IPS-11a (cell line): Measurements from ENCODE around the gene CFAP99.

Experiments
- H3K4me3 ChIP-seq: one replicate; pipeline ENCODE4 v1.5.1; 2013; ENCODE audit warnings: low read depth, low read length, control low read depth

The CFAP99 gene

GRCh38 chr4:2409381-2409783 is 9.4 kb upstream of the CFAP99 start:
- H3K4me3 ChIP-seq: no peak overlapping the region

DNA sequence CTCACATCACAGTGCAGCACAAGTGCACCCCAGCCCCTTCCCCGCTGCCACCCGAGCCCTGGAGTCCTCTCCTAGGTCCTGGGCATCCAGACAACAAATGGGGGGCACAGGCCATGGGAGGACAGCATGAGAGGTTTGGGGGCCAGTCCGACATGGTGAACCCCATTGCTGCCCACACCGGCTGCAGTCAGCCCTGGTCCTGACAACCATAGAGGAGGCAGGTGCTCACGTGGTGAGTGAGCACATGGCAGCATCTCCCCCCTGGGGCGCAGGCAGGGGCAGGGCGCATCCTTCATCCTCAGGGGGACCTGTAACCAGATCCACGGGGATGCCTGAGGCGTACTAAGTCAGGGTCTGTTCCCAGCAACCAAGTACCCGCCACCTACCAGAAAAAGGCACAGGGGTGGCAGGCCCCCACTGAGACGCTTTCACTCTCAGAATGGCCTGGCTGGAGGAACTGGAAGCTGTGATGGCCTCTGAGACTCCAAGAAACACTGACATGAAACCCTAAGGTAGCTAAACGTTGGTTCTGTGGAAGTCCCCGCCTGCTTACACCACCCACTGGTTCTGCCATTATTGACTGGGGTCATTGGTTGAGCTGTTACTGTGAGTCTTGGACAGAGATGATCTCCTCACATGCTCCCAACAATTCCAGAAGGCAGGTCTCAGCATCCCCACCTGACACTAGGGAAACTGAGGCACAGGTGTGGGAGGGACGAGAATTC is 6.8 kb upstream of the CFAP99 start:
- no peak overlapping the region for H3K4me3 ChIP-seq

GRCh38 chr4:2412534-2412884 is 6.2 kb upstream of the CFAP99 start:
- H3K4me3 ChIP-seq: no peak overlapping the region

DNA sequence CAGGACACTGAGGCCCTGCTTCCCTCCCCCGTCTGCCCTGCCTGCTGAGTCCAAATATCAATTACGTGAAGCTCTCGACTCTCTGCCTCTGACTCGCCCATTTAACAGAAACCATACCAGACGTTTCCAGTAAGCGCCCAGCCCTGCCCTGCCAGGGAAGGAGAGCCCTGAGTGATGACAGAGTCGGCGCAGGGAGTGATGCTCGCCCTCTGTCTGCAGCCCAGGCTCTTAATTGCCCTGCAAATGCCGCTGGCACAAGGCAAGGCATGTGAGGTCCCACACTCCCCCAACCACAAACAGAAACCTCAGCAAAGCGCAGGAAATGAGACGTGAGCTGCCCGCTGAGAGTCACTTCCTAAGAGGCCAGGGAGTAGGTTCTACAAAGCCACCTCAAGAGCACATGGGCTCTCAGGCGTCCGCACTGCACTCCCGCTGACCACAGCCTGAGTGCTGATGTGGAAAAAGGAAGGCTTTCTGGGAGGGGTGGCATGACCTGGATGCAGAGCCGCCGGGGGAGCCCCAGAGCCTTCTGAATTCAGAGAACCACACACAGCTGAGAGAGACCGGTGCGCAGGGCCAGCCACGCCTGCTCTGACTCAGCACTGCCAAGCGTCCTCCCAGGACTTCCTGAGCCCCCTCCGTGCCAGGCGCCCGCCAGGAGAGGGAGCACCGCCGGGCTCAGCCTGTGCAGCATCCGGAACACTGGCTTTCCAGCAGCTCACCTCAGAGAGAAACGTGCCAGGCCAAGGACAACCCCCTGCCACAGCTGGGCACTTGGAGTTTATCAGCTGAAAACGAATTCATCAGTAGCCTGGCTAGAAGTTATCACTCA is 5.7 kb upstream of the CFAP99 start:
- H3K4me3 ChIP-seq: no peak overlapping the region

GRCh38 chr4:2413821-2414610 is 4.7 kb upstream of the CFAP99 start:
- H3K4me3 ChIP-seq: no peak overlapping the region

DNA sequence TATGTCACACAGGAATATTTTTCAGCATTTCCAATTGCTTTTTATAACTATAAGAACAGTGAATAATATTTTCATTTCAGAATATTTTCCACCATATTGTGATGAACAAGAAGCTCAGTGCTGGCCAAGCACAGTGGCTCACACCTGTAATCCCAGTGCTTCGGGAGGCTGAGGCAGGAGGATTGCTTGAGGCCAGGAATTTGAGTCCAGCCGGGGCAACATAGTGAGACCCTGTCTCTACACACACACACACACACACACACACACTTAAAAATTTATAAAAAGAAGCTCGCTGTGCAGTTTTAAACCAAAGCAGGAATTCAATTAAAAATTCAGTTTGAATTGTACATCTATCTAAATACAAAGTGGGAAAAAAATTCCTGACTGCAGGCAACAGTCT is 3.5 kb upstream of the CFAP99 start:
- no peak overlapping the region for H3K4me3 ChIP-seq

DNA sequence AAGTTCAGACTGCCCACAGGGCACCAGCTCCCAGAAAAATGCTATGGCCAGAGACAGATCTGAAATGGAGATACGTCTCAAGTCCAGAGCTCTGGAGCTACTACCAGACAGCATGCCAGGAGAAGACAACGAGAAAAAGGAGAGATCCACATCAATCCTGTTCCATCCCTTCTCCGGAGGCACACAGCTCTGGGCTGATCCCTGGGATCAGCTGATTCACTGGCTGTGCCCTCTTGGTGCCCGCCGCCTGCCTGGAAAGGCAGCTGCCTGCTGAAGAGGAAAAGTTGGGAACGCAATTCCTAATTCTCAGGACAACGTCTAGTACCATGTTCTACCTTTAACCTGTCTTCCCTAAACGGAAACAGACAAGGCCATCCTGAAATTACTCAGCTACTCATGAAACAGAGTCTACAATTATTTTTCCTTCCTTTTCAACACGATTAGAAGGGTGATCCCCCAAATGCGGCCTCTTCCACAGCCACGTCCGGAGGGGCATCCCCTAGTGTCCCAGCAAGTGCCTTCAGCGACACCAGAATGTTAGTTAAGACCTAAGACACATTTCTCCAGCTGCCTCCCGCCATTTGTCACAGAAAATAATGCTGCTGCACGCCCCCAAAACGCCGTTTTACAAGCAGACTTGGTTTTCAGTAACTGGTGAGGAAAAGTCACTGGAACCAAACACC is 2.7 kb upstream of the CFAP99 start:
- no peak overlapping the region for H3K4me3 ChIP-seq

- H3K4me3 ChIP-seq: peak overlapping the region; percentile 33
Measured at GRCh38 chr4:2416564-2417225, 2.1 kb upstream of the CFAP99 start.

GRCh38 chr4:2417226-2417764 is 1.5 kb upstream of the CFAP99 start:
- H3K4me3 ChIP-seq: peak overlapping the region; percentile 33

- H3K4me3 ChIP-seq: peak within 1 kb of the TSS; percentile 48
Measured at GRCh38 chr4:2417765-2418649, 748 bp upstream of the CFAP99 start, which contains the start of gene ZFYVE28. Gene ZFYVE28 (minus strand): TSS chr4:2418645. CDS start chr4:2418323, 322 bp downstream.

DNA sequence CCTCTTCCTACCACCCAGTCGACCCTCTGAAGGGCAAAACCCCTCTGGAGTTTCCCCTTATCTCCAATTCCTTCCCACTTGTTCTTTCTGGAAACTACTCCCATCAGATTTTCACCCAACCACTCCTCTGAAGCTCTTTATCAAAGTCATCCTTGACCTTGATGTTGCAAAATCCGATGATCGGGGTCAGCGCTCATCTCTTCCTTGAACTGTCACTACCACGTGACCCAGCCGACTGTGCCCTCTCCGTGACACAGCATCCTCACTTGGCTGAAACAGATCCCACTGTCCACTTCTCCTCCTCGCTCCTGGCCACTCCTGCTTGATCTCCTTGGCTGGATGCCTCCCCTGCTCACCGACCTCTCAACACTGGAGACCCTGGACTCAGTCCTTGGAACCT is 1.1 kb downstream of the CFAP99 start:
- H3K4me3 ChIP-seq: no peak overlapping the region

- no peak overlapping the region for H3K4me3 ChIP-seq
Measured at GRCh38 chr4:2421928-2422327, 3.2 kb downstream of the CFAP99 start.

DNA sequence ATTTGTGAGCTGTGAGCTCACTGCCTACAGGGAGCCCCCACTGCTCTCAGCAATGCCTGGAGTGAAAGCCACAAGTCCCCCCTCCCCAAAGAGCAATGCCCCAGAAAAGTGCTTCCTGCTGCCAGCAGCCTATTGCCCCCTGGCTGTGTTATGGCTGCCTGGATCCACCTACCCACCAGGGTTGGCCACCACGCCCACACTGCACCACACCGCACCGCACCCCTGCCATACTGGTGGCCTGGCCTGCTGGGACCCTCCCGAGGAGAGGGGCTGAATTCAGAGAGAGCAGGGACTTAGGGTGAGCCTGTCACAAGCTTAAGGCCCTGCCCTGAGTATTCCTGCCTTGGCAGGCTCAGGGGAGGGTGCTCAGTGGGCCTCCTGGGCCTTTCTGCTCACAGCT is 4.3 kb downstream of the CFAP99 start:
- no peak overlapping the region for H3K4me3 ChIP-seq

DNA sequence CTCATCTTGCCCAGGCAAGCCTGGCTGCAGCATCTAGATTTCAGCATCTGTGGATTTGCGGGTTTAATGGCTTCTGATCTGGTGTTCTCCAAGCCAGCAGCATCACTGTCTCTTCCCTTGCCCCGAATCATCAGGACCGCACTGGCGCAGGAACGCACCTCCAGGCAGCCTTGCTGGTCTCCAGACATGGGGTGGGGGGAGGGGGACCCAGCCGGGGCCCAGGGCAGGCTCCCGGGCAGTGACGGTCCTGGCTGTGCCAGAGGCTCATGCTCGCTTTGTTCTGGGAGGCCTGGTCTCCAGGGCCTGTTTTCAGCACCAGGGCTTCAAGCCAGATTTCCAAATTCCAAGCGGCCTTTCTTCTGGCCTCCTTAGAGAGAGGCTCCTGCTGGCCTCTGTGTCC is 4.9 kb downstream of the CFAP99 start:
- H3K4me3 ChIP-seq: no peak overlapping the region

DNA sequence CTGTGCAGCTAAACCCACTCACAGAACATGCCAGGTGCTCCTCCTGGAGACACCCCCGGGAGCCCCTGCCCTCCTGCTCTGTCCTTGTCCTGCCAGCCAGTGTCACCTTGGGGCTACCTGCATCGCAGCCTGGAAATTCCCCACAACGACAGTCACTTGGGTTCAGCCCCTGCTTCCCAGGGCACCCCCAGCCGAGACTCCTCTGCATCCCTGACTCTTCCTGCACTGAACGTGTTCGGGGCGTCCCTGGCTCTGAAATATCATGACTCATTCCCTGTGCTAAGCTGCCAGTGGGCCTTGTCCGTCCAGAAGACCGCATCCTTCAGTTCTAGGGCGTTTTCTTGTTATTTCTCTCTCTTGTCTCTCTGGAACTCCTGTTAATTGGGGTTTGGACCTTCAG is 5.8 kb downstream of the CFAP99 start:
- H3K4me3 ChIP-seq: no peak overlapping the region

DNA sequence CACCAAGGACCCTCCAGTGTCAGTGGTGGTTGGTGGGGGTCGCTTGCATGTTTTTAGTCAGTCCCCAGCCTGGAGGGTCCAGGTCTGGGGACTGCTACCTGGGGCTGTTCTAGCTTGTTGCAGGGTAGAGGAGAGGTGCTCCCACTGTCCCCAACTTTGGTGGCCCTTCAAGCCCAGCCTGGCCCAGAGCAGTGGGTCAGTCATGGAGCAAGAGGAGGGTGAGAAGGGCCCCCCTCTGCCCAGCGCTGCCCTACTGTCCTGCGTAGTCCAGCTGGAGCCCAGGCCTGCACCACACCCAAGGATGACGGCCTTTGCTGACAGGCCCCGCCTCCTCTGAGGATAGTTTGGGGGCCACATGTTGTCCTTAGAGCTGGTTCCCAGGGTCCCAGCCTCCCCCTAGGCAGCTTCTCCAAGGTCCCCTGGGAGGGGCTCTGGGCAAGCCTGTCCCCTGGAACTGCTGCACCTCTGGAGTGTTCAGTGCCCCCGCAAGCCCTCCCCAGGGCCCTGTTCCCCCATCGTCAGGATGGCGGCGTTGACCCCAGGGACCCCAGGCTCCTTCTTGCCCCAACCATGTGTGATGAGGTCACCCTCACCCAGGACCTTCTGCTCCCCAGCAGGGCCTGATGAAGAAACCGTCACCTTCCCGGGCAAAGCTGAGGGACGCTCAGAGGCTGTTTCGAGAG is 6.8 kb downstream of the CFAP99 start:
- no peak overlapping the region for H3K4me3 ChIP-seq

DNA sequence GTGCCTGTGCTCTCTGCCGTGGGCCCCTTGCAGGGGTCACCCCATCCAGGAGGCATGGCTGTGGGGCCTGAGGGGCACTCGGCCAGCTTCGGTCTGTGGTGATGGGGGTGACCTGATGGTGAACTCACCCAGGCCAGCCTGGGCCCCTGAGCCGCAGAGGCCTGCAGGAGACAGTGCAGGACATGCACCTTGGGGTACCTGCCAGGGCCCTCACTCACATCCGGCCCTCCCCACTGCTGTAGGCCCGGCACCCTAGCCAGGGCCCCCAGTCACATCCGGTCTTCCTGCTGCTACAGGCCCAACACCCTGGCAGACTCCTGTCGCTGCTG is 7.3 kb downstream of the CFAP99 start:
- no peak overlapping the region for H3K4me3 ChIP-seq

DNA sequence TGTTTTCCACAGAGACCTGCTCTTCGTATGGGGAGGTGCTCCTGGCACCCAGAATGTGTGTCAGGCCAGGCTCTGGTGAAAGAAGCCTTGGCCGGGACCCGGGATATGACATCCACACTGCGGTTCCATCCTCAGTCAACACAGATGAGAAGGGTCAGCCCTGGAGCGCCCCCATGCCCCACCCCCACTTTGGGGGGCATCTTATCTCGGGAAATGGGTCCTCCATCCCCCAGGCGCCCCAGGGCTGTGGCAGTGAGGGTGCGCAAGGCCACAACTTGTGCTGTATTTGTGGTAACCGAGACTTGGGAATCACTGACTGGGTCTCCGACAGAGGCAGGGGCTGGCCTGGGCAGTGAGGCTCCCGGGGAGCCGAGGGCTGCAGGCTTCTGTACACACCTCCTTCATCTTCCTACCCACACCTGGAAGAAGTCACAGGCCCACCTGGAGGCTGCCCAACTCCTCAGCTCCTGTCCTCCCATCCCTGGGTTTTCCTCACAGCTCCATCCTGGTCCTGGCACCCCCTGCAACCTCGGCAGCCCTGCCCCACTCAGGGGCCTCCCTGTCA is 8.0 kb downstream of the CFAP99 start:
- H3K4me3 ChIP-seq: no peak overlapping the region
